ENCODE data around the gene DOK5.

DOK5 gene

GRCh38 chr20:54557806-54558590 is 82.6 kb downstream of the DOK5 start:
- no peak for DNase-seq (ENCODE audit: low read depth in 4 of 4, low spot score in 1 of 4)

- DNase-seq (ENCODE audit: low read depth in 4 of 4, low spot score in 1 of 4): no peak
Observed at GRCh38 chr20:54559890-54560289, 84.5 kb downstream of the DOK5 start.

GRCh38 chr20:54560357-54560756 is 85.0 kb downstream of the DOK5 start:
- DNase-seq (ENCODE audit: low read depth in 4 of 4, low spot score in 1 of 4): no peak

- no peak for DNase-seq (ENCODE audit: low read depth in 4 of 4, low spot score in 1 of 4)
Observed at GRCh38 chr20:54565255-54565654, 89.9 kb downstream of the DOK5 start.

GRCh38 chr20:54566031-54566688 is 90.8 kb downstream of the DOK5 start:
- no peak for DNase-seq (ENCODE audit: low read depth in 4 of 4, low spot score in 1 of 4)

GRCh38 chr20:54570561-54570960 is 95.2 kb downstream of the DOK5 start:
- no peak for DNase-seq (ENCODE audit: low read depth in 4 of 4, low spot score in 1 of 4)

GRCh38 chr20:54572665-54573435 is 97.5 kb downstream of the DOK5 start:
- DNase-seq (ENCODE audit: low read depth in 4 of 4, low spot score in 1 of 4): no peak

GRCh38 chr20:54573838-54574237 is 98.4 kb downstream of the DOK5 start:
- DNase-seq (ENCODE audit: low read depth in 4 of 4, low spot score in 1 of 4): no peak

- DNase-seq (ENCODE audit: low read depth in 4 of 4, low spot score in 1 of 4): no peak
Observed at GRCh38 chr20:54576518-54576917, 101.1 kb downstream of the DOK5 start.

GRCh38 chr20:54577637-54578036 is 102.2 kb downstream of the DOK5 start:
- DNase-seq (ENCODE audit: low read depth in 4 of 4, low spot score in 1 of 4): no peak

- no peak for DNase-seq (ENCODE audit: low read depth in 4 of 4, low spot score in 1 of 4)
Observed at GRCh38 chr20:54585217-54585616, 109.8 kb downstream of the DOK5 start.

GRCh38 chr20:54587408-54587807 is 112.0 kb downstream of the DOK5 start:
- no peak for DNase-seq (ENCODE audit: low read depth in 4 of 4, low spot score in 1 of 4)

GRCh38 chr20:54589402-54590030 is 114.1 kb downstream of the DOK5 start:
- no peak for DNase-seq (ENCODE audit: low read depth in 4 of 4, low spot score in 1 of 4)

GRCh38 chr20:54590856-54591255 is 115.5 kb downstream of the DOK5 start:
- DNase-seq (ENCODE audit: low read depth in 4 of 4, low spot score in 1 of 4): no peak

- no peak for DNase-seq (ENCODE audit: low read depth in 4 of 4, low spot score in 1 of 4)
Observed at GRCh38 chr20:54596651-54597050, 121.3 kb downstream of the DOK5 start.

GRCh38 chr20:54598352-54598751 is 123.0 kb downstream of the DOK5 start:
- no peak for DNase-seq (ENCODE audit: low read depth in 4 of 4, low spot score in 1 of 4)

GRCh38 chr20:54600634-54601033 is 125.2 kb downstream of the DOK5 start:
- DNase-seq (ENCODE audit: low read depth in 4 of 4, low spot score in 1 of 4): no peak

GRCh38 chr20:54601831-54602515 is 126.6 kb downstream of the DOK5 start:
- DNase-seq (ENCODE audit: low read depth in 4 of 4, low spot score in 1 of 4): no peak

- no peak for DNase-seq (ENCODE audit: low read depth in 4 of 4, low spot score in 1 of 4)
Observed at GRCh38 chr20:54605319-54605718, 129.9 kb downstream of the DOK5 start.

GRCh38 chr20:54606380-54606779 is 131.0 kb downstream of the DOK5 start:
- no peak for DNase-seq (ENCODE audit: low read depth in 4 of 4, low spot score in 1 of 4)
